Prostate gland (tissue), 2 donors: ENCODE results near the gene RGSL1. TPM values are rescaled to one million over a fixed set of nuclear protein-coding genes. Genes with fewer than 3 reads are reported as not detected.

ENCODE experiments used
- DNase-seq: peaks from one replicate; pipeline ENCODE4 v3.0.0-alpha.2; 2019; ENCODE audit warnings: low spot score
- H3K27ac ChIP-seq, 2 donors: fragments of 200-600 bp; sonication (generic); 2 replicates each; pipeline ENCODE4 v1.5.1; 2017 to 2019
- H3K27me3 ChIP-seq: fragments of 200-600 bp; sonication (generic); replicated peaks from 2 replicates; pipeline ENCODE4 v1.5.1; 2019; ENCODE audit not compliant: insufficient read depth
- H3K36me3 ChIP-seq, 2 donors: fragments of 200-600 bp; sonication (generic); 1 replicate in 1 of 2; 2 replicates in 1 of 2; pipeline versions ENCODE4 v1.5.1 to v1.8.1; 2017 to 2019
- H3K4me1 ChIP-seq: fragments of 200-600 bp; sonication (generic); replicated peaks from 2 replicates; pipeline ENCODE4 v1.5.1; 2019
- H3K4me3 ChIP-seq, 2 donors: fragments of 200-600 bp; sonication (generic); 2 replicates each; pipeline ENCODE4 v1.5.1; 2017 to 2019
- H3K9me3 ChIP-seq: fragments of 200-600 bp; sonication (generic); 2 replicates; pipeline ENCODE4 v1.5.1; 2017
- POLR2A ChIP-seq: fragments of 450-650 bp; IDR thresholded peaks from one replicate; pipeline ENCODE4 v1.6.1; 2016; ENCODE audit warnings: antibody characterized with exemption, mild to moderate bottlenecking
- POLR2AphosphoS5 ChIP-seq: sonication (generic); formaldehyde crosslinking; IDR thresholded peaks from one replicate; pipeline ENCODE4 v1.6.1; 2017; ENCODE audit warnings: antibody characterized with exemption
- WGBS: methylation state at CpG from one replicate; pipeline ENCODE4 v1.1.5; 2018; 5-methylcytosine and 5-hydroxymethylcytosine counted together
- intact Hi-C: fragments of 100-400 bp; cut with DNase I; formaldehyde crosslinking; loops from one replicate; pipeline ENCODE4 v1.14.2; 2022
- total RNA-seq, 2 donors: library from RNA; depleted of rRNA; stranded (reverse); fragments of >200 nt; gene quantifications; one replicate each; pipeline ENCODE4 v1.1.0, GENCODE V29; 2016
- TF ChIP-seq, protein P1 (sequence below), 4 experiments: fragments of 200-600 bp in 2 of 4; fragments of 450-650 bp in 2 of 4; sonication (generic) in 2 of 4; IDR thresholded peaks; 1 replicate in 3 of 4; 2 replicates in 1 of 4; pipeline ENCODE4 v1.5.1; 2016 to 2019; ENCODE audit warnings: antibody characterized with exemption in 4 of 4, mild to moderate bottlenecking in 2 of 4, moderate library complexity in 2 of 4

Gene RGSL1
- total RNA-seq, 2 donors from 2014 or later: 1.2 TPM; not detected in 1

DNA sequence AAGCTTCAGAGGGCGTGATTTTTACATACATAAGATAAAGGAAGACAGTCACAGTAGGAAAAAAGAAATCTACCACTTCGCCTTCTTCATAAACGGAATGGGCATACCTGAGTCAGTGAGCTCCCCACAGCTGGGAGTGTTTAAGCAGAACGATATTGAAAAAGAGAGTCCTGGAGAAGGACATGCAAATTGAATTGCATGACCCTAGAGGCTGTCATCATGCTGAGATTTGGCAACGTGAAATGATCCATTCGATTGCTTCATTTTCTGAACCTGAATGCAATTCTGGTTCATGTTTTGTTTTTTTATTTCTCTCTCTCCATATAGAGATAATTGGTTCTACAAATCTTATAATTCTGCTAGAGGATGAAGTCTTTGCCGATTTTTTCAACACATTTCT lies 3.7 kb downstream of the RGSL1 start:
- Histone ChIP-seq H3K27me3 (no peaks in the 10 kb centered on the region), H3K4me3 (no peak overlapping the region), H3K36me3 (no peaks in the 10 kb centered on the region), H3K27ac (no peak overlapping the region), H3K9me3 (no peaks in the 10 kb centered on the region), H3K4me1 (no peaks in the 10 kb centered on the region)
- TF ChIP-seq POLR2A (no peak), POLR2AphosphoS5 (no peak)
- TF ChIP-seq, protein P1, sequence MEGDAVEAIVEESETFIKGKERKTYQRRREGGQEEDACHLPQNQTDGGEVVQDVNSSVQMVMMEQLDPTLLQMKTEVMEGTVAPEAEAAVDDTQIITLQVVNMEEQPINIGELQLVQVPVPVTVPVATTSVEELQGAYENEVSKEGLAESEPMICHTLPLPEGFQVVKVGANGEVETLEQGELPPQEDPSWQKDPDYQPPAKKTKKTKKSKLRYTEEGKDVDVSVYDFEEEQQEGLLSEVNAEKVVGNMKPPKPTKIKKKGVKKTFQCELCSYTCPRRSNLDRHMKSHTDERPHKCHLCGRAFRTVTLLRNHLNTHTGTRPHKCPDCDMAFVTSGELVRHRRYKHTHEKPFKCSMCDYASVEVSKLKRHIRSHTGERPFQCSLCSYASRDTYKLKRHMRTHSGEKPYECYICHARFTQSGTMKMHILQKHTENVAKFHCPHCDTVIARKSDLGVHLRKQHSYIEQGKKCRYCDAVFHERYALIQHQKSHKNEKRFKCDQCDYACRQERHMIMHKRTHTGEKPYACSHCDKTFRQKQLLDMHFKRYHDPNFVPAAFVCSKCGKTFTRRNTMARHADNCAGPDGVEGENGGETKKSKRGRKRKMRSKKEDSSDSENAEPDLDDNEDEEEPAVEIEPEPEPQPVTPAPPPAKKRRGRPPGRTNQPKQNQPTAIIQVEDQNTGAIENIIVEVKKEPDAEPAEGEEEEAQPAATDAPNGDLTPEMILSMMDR (IDR thresholded peaks at IDR 0.05): no peak
- no peak for DNase-seq
- intact Hi-C loops: no loop called here
- 73% methylated on average over 7 of the region's 7 CpGs for WGBS

GRCh38 chr1:182457844-182458243 lies 7.9 kb downstream of the RGSL1 start:
- no peak for DNase-seq
- WGBS: 66% methylated on average over 3 of the region's 3 CpGs
- Histone ChIP-seq H3K4me1 (no peaks in the 10 kb centered on the region), H3K9me3 (no peaks in the 10 kb centered on the region), H3K4me3 (no peak overlapping the region), H3K27ac (no peak overlapping the region), H3K36me3 (no peaks in the 10 kb centered on the region), H3K27me3 (no peaks in the 10 kb centered on the region)
- intact Hi-C loops: no loop called here
- TF ChIP-seq POLR2AphosphoS5 (no peak), POLR2A (no peak)
- TF ChIP-seq, protein P1 (IDR thresholded peaks at IDR 0.05): no peak

GRCh38 chr1:182459949-182460348 lies 10.0 kb downstream of the RGSL1 start:
- DNase-seq: no peak
- no peaks in the 10 kb centered on the region for H3K9me3 ChIP-seq
- no peaks in the 10 kb centered on the region for H3K4me1 ChIP-seq
- H3K27ac ChIP-seq: no peak overlapping the region
- no peak overlapping the region for H3K4me3 ChIP-seq
- H3K27me3 ChIP-seq: no peaks in the 10 kb centered on the region
- H3K36me3 ChIP-seq: no peaks in the 10 kb centered on the region
- intact Hi-C loops: no loop called here
- 83% methylated on average over 3 of the region's 3 CpGs for WGBS
- TF ChIP-seq, protein P1 (IDR thresholded peaks at IDR 0.05): no peak

GRCh38 chr1:182460550-182460951 lies 10.6 kb downstream of the RGSL1 start:
- H3K27me3 ChIP-seq: no peaks in the 10 kb centered on the region
- intact Hi-C loops: no loop called here
- no peak for DNase-seq
- H3K27ac ChIP-seq: no peak overlapping the region
- TF ChIP-seq, protein P1 (IDR thresholded peaks at IDR 0.05): no peak
- TF ChIP-seq POLR2AphosphoS5: no peak
- TF ChIP-seq POLR2A: no peak
- H3K4me1 ChIP-seq: no peaks in the 10 kb centered on the region
- H3K4me3 ChIP-seq: no peak overlapping the region
- no peaks in the 10 kb centered on the region for H3K9me3 ChIP-seq
- H3K36me3 ChIP-seq: no peaks in the 10 kb centered on the region

DNA sequence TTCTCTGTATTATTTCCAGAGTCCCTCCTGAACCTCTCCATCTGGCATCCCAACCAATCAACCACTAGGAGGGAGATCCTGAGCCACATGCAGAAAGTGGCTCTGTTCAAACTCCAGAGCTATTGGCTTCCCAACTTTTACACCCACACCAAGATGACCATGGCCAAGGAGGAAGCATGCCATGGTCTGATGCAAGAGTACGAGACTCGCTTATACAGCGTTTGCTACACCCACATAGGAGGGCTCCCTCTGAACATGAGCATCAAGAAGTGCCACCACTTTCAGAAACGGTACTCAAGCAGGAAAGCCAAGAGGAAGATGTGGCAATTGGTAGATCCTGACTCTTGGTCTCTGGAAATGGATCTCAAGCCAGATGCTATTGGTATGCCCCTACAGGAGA lies 23.6 kb downstream of the RGSL1 start:
- Histone ChIP-seq H3K27me3 (no peaks in the 10 kb centered on the region), H3K27ac (no peak overlapping the region), H3K36me3 (no peaks in the 10 kb centered on the region), H3K9me3 (no peaks in the 10 kb centered on the region), H3K4me3 (no peak overlapping the region), H3K4me1 (no peaks in the 10 kb centered on the region)
- DNase-seq: no peak
- 93% methylated on average over 4 of the region's 4 CpGs for WGBS
- TF ChIP-seq POLR2A: no peak
- intact Hi-C loops: no loop called here

GRCh38 chr1:182476625-182477024 lies 26.7 kb downstream of the RGSL1 start:
- no peaks in the 10 kb centered on the region for H3K27me3 ChIP-seq
- DNase-seq: no peak
- H3K27ac ChIP-seq: no peak overlapping the region
- H3K4me1 ChIP-seq: no peaks in the 10 kb centered on the region
- no peaks in the 10 kb centered on the region for H3K9me3 ChIP-seq
- WGBS: 88% methylated on average over 2 of the region's 2 CpGs
- H3K36me3 ChIP-seq: no peaks in the 10 kb centered on the region
- intact Hi-C loops: no loop called here
- H3K4me3 ChIP-seq: no peak overlapping the region
- no peak for TF ChIP-seq POLR2AphosphoS5
- TF ChIP-seq, protein P1 (IDR thresholded peaks at IDR 0.05): no peak
- TF ChIP-seq POLR2A: no peak
